ENCODE data around the gene TAAR6.
A peak's percentile ranks its signal among the peaks of the same experiment; 100 is the strongest.
"Not testable (repeated sequence)": the region's sequence is repeated elsewhere in the genome, so short reads cannot be mapped to it uniquely, and the experiment has no call there.

The TAAR6 gene

GRCh38 chr6:132590362-132590761, 20.2 kb downstream of the TAAR6 start:
- no CpG with 5 or more reads among the region's 1 CpG for WGBS (ENCODE audit: extremely low coverage, insufficient coverage, low lambda C conversion rate)
- H3K4me3 ChIP-seq (ENCODE audit: low read length), result no peak overlapping the region
- no peak overlapping the region for H3K56ac ChIP-seq (ENCODE audit: low read length)
- H3K4me2 ChIP-seq (ENCODE audit: low read length), result no peak overlapping the region
- no peak overlapping the region for H4K5ac ChIP-seq (ENCODE audit: low read length)
- no peak for DNase-seq
- H3K27ac ChIP-seq (ENCODE audit: low read depth, low read length), result no peak overlapping the region
- no peak overlapping the region for H4K8ac ChIP-seq (ENCODE audit: low read depth, low read length)
- H3K23ac ChIP-seq (ENCODE audit: low read length), result no peak overlapping the region
- H2BK120ac ChIP-seq (ENCODE audit: low read depth, low read length), result no peak overlapping the region
- H2BK5ac ChIP-seq (ENCODE audit: low read length), result no peak overlapping the region
- no peaks in the 10 kb centered on the region for H3K36me3 ChIP-seq (ENCODE audit: control insufficient read depth, insufficient read depth, low read length)
- no peak overlapping the region for H2AK5ac ChIP-seq (ENCODE audit: low read length)
- no peaks in the 10 kb centered on the region for H3K27me3 ChIP-seq (ENCODE audit: insufficient read depth, low read length, poor library complexity)
- no peak overlapping the region for H3K4ac ChIP-seq (ENCODE audit: low read depth, low read length)
- no peaks in the 10 kb centered on the region for H3K79me1 ChIP-seq (ENCODE audit: low read length)
- no peak overlapping the region for H2BK15ac ChIP-seq (replicated peaks; ENCODE audit: low read depth)
- no peak overlapping the region for H3K9ac ChIP-seq (ENCODE audit: low read length)
- H3K4me1 ChIP-seq (ENCODE audit: control insufficient read depth, low read depth, low read length), result no peaks in the 10 kb centered on the region
- no peak overlapping the region for H3K18ac ChIP-seq (ENCODE audit: low read length)
- no peaks in the 10 kb centered on the region for H3K79me2 ChIP-seq (ENCODE audit: control insufficient read depth, insufficient read depth, low read length)

- no peak overlapping the region for H3K4me3 ChIP-seq (ENCODE audit: low read length)
- no peak overlapping the region for H2BK120ac ChIP-seq (ENCODE audit: low read depth, low read length)
- H3K27ac ChIP-seq (ENCODE audit: low read depth, low read length), result no peak overlapping the region
- H3K4me1 ChIP-seq (ENCODE audit: control insufficient read depth, low read depth, low read length), result no peaks in the 10 kb centered on the region
- H3K79me2 ChIP-seq (ENCODE audit: control insufficient read depth, insufficient read depth, low read length), result no peaks in the 10 kb centered on the region
- no peak overlapping the region for H3K56ac ChIP-seq (ENCODE audit: low read length)
- H2BK5ac ChIP-seq (ENCODE audit: low read length), result no peak overlapping the region
- no peak for DNase-seq
- no peak overlapping the region for H2AK5ac ChIP-seq (ENCODE audit: low read length)
- H3K18ac ChIP-seq (ENCODE audit: low read length), result no peak overlapping the region
- no peak overlapping the region for H3K4ac ChIP-seq (ENCODE audit: low read depth, low read length)
- H2BK15ac ChIP-seq (replicated peaks; ENCODE audit: low read depth), result no peak overlapping the region
- no peaks in the 10 kb centered on the region for H3K36me3 ChIP-seq (ENCODE audit: control insufficient read depth, insufficient read depth, low read length)
- H4K8ac ChIP-seq (ENCODE audit: low read depth, low read length), result no peak overlapping the region
- no CpG with 5 or more reads among the region's 2 CpGs for WGBS (ENCODE audit: extremely low coverage, insufficient coverage, low lambda C conversion rate)
- no peak overlapping the region for H3K23ac ChIP-seq (ENCODE audit: low read length)
- no peaks in the 10 kb centered on the region for H3K27me3 ChIP-seq (ENCODE audit: insufficient read depth, low read length, poor library complexity)
- no peak overlapping the region for H3K9ac ChIP-seq (ENCODE audit: low read length)
- H3K79me1 ChIP-seq (ENCODE audit: low read length), result no peaks in the 10 kb centered on the region
- no peak overlapping the region for H4K5ac ChIP-seq (ENCODE audit: low read length)
- H3K4me2 ChIP-seq (ENCODE audit: low read length), result no peak overlapping the region
These were observed 22.7 kb downstream of the TAAR6 start for GRCh38 chr6:132592855-132593254.

DNA sequence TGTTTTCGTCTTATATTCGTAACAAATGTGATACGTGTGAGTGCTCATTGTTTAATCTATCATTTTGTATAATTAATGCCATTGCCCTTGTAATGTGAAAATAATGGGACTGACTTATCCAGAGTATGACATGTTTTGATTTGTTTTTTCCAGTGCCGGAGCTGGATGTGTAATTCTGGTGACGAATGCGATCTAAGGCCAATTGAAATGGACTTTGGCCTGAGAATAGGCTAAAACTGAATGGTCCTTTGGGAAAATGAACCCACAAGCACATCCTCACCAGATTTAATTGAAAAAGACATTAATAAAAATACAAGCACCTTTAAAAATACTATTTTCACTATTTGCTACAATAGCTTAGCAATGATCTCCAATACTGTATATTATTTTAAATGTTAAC, 26.1 kb downstream of the TAAR6 start:
- no peak overlapping the region for H3K4ac ChIP-seq (ENCODE audit: low read depth, low read length)
- no peaks in the 10 kb centered on the region for H3K79me1 ChIP-seq (ENCODE audit: low read length)
- no peak overlapping the region for H2BK120ac ChIP-seq (ENCODE audit: low read depth, low read length)
- no peaks in the 10 kb centered on the region for H3K36me3 ChIP-seq (ENCODE audit: control insufficient read depth, insufficient read depth, low read length)
- H3K27me3 ChIP-seq (ENCODE audit: insufficient read depth, low read length, poor library complexity), result no peaks in the 10 kb centered on the region
- no peak overlapping the region for H2BK15ac ChIP-seq (replicated peaks; ENCODE audit: low read depth)
- H3K27ac ChIP-seq (ENCODE audit: low read depth, low read length), result no peak overlapping the region
- H3K9ac ChIP-seq (ENCODE audit: low read length), result no peak overlapping the region
- H3K4me2 ChIP-seq (ENCODE audit: low read length), result no peak overlapping the region
- no peak overlapping the region for H2BK5ac ChIP-seq (ENCODE audit: low read length)
- no peak overlapping the region for H4K5ac ChIP-seq (ENCODE audit: low read length)
- H3K18ac ChIP-seq (ENCODE audit: low read length), result no peak overlapping the region
- no peak overlapping the region for H3K56ac ChIP-seq (ENCODE audit: low read length)
- H3K4me1 ChIP-seq (ENCODE audit: control insufficient read depth, low read depth, low read length), result no peaks in the 10 kb centered on the region
- no CpG with 5 or more reads among the region's 6 CpGs for WGBS (ENCODE audit: extremely low coverage, insufficient coverage, low lambda C conversion rate)
- no peak overlapping the region for H4K8ac ChIP-seq (ENCODE audit: low read depth, low read length)
- H2AK5ac ChIP-seq (ENCODE audit: low read length), result no peak overlapping the region
- H3K79me2 ChIP-seq (ENCODE audit: control insufficient read depth, insufficient read depth, low read length), result no peaks in the 10 kb centered on the region
- DNase-seq, result no peak
- H3K4me3 ChIP-seq (ENCODE audit: low read length), result no peak overlapping the region
- no peak overlapping the region for H3K23ac ChIP-seq (ENCODE audit: low read length)

- WGBS (ENCODE audit: extremely low coverage, insufficient coverage, low lambda C conversion rate), result no CpG with 5 or more reads among the region's 3 CpGs
These were observed 28.4 kb downstream of the TAAR6 start for GRCh38 chr6:132598473-132598872.

DNA sequence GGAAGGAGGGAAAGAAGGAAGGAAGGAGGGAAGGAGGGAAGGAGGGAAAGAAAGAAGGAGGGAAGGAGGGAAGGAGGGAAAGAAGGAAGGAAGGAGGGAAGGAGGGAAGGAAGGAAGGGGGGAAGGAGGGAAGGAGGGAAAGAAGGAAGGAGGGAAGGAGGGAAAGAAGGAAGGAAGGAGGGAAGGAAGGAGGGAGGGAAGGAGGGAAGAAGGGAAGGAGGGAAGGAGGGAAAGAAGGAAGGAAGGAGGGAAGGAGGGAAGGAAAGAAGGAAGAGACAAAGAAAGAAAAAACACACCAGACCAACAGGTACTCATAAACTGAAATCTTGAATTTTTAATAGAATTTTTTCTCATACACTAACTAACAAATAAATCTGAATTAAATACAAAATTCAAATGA, 30.8 kb downstream of the TAAR6 start:
- H2BK120ac ChIP-seq (ENCODE audit: low read depth, low read length); DNase-seq; H3K4ac ChIP-seq (ENCODE audit: low read depth, low read length); H3K9ac ChIP-seq (ENCODE audit: low read length); H3K27ac ChIP-seq (ENCODE audit: low read depth, low read length); H3K27me3 ChIP-seq (ENCODE audit: insufficient read depth, low read length, poor library complexity); H2BK15ac ChIP-seq (replicated peaks; ENCODE audit: low read depth); H3K79me1 ChIP-seq (ENCODE audit: low read length); H3K18ac ChIP-seq (ENCODE audit: low read length); H4K8ac ChIP-seq (ENCODE audit: low read depth, low read length); H3K36me3 ChIP-seq (ENCODE audit: control insufficient read depth, insufficient read depth, low read length); H2AK5ac ChIP-seq (ENCODE audit: low read length); H3K4me2 ChIP-seq (ENCODE audit: low read length); H3K4me3 ChIP-seq (ENCODE audit: low read length); H2BK5ac ChIP-seq (ENCODE audit: low read length); H4K5ac ChIP-seq (ENCODE audit: low read length); H3K56ac ChIP-seq (ENCODE audit: low read length); H3K79me2 ChIP-seq (ENCODE audit: control insufficient read depth, insufficient read depth, low read length); H3K4me1 ChIP-seq (ENCODE audit: control insufficient read depth, low read depth, low read length); H3K23ac ChIP-seq (ENCODE audit: low read length): not testable (repeated sequence)

More at GRCh38 chr6:132598473-132598872, 28.4 kb downstream of the TAAR6 start:
- Histone ChIP-seq H3K4me1 (ENCODE audit: control insufficient read depth, low read depth, low read length) (no peaks in the 10 kb centered on the region), H4K8ac (ENCODE audit: low read depth, low read length) (no peak overlapping the region), H3K4me3 (ENCODE audit: low read length) (no peak overlapping the region), H2BK120ac (ENCODE audit: low read depth, low read length) (no peak overlapping the region), H3K79me2 (ENCODE audit: control insufficient read depth, insufficient read depth, low read length) (no peaks in the 10 kb centered on the region), H3K23ac (ENCODE audit: low read length) (no peak overlapping the region), H3K27me3 (ENCODE audit: insufficient read depth, low read length, poor library complexity) (no peaks in the 10 kb centered on the region), H2BK5ac (ENCODE audit: low read length) (no peak overlapping the region), H2BK15ac (replicated peaks; ENCODE audit: low read depth) (no peak overlapping the region), H3K18ac (ENCODE audit: low read length) (no peak overlapping the region), H2AK5ac (ENCODE audit: low read length) (no peak overlapping the region), H3K56ac (ENCODE audit: low read length) (no peak overlapping the region), H3K4me2 (ENCODE audit: low read length) (no peak overlapping the region), H3K27ac (ENCODE audit: low read depth, low read length) (no peak overlapping the region), H3K4ac (ENCODE audit: low read depth, low read length) (no peak overlapping the region), H3K79me1 (ENCODE audit: low read length) (no peaks in the 10 kb centered on the region), H3K36me3 (ENCODE audit: control insufficient read depth, insufficient read depth, low read length) (no peaks in the 10 kb centered on the region), H3K9ac (ENCODE audit: low read length) (no peak overlapping the region), H4K5ac (ENCODE audit: low read length) (no peak overlapping the region)
- DNase-seq, result peak; percentile 69

GRCh38 chr6:132604635-132605152, 34.6 kb downstream of the TAAR6 start:
- Histone ChIP-seq H2BK15ac (replicated peaks; ENCODE audit: low read depth) (no peak overlapping the region), H4K5ac (ENCODE audit: low read length) (no peak overlapping the region), H3K79me2 (ENCODE audit: control insufficient read depth, insufficient read depth, low read length) (no peaks in the 10 kb centered on the region), H3K79me1 (ENCODE audit: low read length) (no peaks in the 10 kb centered on the region), H2BK120ac (ENCODE audit: low read depth, low read length) (no peak overlapping the region), H4K8ac (ENCODE audit: low read depth, low read length) (no peak overlapping the region), H3K23ac (ENCODE audit: low read length) (no peak overlapping the region), H3K4me1 (ENCODE audit: control insufficient read depth, low read depth, low read length) (no peaks in the 10 kb centered on the region), H3K4me3 (ENCODE audit: low read length) (no peak overlapping the region), H3K56ac (ENCODE audit: low read length) (no peak overlapping the region), H3K4me2 (ENCODE audit: low read length) (no peak overlapping the region), H3K9ac (ENCODE audit: low read length) (no peak overlapping the region), H3K18ac (ENCODE audit: low read length) (no peak overlapping the region), H3K36me3 (ENCODE audit: control insufficient read depth, insufficient read depth, low read length) (no peaks in the 10 kb centered on the region), H3K27ac (ENCODE audit: low read depth, low read length) (no peak overlapping the region), H2BK5ac (ENCODE audit: low read length) (no peak overlapping the region), H2AK5ac (ENCODE audit: low read length) (no peak overlapping the region), H3K27me3 (ENCODE audit: insufficient read depth, low read length, poor library complexity) (no peaks in the 10 kb centered on the region), H3K4ac (ENCODE audit: low read depth, low read length) (no peak overlapping the region)
- DNase-seq, result no peak
- WGBS (ENCODE audit: extremely low coverage, insufficient coverage, low lambda C conversion rate), result no CpG with 5 or more reads among the region's 8 CpGs

Data from mesendoderm (in vitro differentiated cells).